OCI-LY3 (cell line): Measurements from ENCODE around the gene CCNJL.

ENCODE experiments used
- H2AFZ ChIP-seq: fragments of 200-600, 300-600 bp; shearing (Covaris generic); 2 replicates; pipeline ENCODE4 v1.6.0; 2014; ENCODE audit warnings: antibody characterized with exemption, low read depth, low read length
- H3K27ac ChIP-seq: fragments of 200-600, 300-600 bp; sonication (generic); 2 replicates; pipeline ENCODE4 v1.5.1; 2014; ENCODE audit warnings: mild to moderate bottlenecking, low read length, moderate library complexity, mixed read lengths
- H3K27me3 ChIP-seq: fragments of 200-600, 300-600 bp; sonication (generic); 2 replicates; pipeline ENCODE4 v1.6.1; 2014; ENCODE audit warnings: low read depth, low read length, mixed read lengths
- H3K36me3 ChIP-seq: fragments of 200-600, 300-600 bp; sonication (generic); replicated peaks from 2 replicates; pipeline ENCODE3; 2014; ENCODE audit warnings: low read depth, low read length, mixed read lengths
- H3K4me1 ChIP-seq: fragments of 300-600, 200-600 bp; sonication (generic); 2 replicates; pipeline ENCODE4 v1.6.1; 2014; ENCODE audit warnings: low read length, mixed read lengths
- H3K4me2 ChIP-seq: fragments of 200-600, 300-600 bp; sonication (generic); 2 replicates; pipeline ENCODE4 v1.6.1; 2014; ENCODE audit warnings: low read length, mixed read lengths
- H3K4me3 ChIP-seq: fragments of 300-600, 200-600 bp; sonication (generic); 2 replicates; pipeline ENCODE4 v1.5.1; 2014; ENCODE audit warnings: antibody characterized with exemption, mild to moderate bottlenecking, low read length, moderate library complexity
- H3K79me2 ChIP-seq: fragments of 300-600, 200-600 bp; shearing (Covaris generic); 2 replicates; pipeline ENCODE4 v1.6.1; 2014; ENCODE audit warnings: mild to moderate bottlenecking, low read length, mixed read lengths
- H3K9ac ChIP-seq: fragments of 300-600, 200-600 bp; shearing (Covaris generic); 2 replicates; pipeline ENCODE4 v1.6.0; 2014; ENCODE audit warnings: mild to moderate bottlenecking, low read length, moderate library complexity
- H3K9me3 ChIP-seq: fragments of 200-600, 300-600 bp; shearing (Covaris generic); 2 replicates; pipeline ENCODE4 v1.6.1; 2014; ENCODE audit warnings: low read length, mixed read lengths; ENCODE audit not compliant: insufficient read depth
- H4K20me1 ChIP-seq: fragments of 200-600, 300-600 bp; sonication (generic); 2 replicates; pipeline ENCODE4 v1.6.1; 2016; ENCODE audit warnings: low read length, mixed read lengths; ENCODE audit not compliant: insufficient read depth
- CTCF ChIP-seq: fragments of 200-600, 300-600 bp; sonication (generic); IDR thresholded peaks from 2 replicates; pipeline ENCODE4 v1.5.1; 2014; ENCODE audit warnings: antibody characterized with exemption, low read length, low read depth
- EZH2phosphoT487 ChIP-seq: fragments of 200-600 bp; shearing (Covaris generic); IDR thresholded peaks from 2 replicates; pipeline ENCODE4 v1.6.1; 2018; ENCODE audit warnings: antibody characterized with exemption, mixed run types, low read depth

Gene CCNJL

GRCh38 chr5:160209917-160210316 lies 102.4 kb downstream of the CCNJL start:
- no peaks in the 10 kb centered on the region for H3K79me2 ChIP-seq
- H3K27ac ChIP-seq, result no peak overlapping the region
- peaks cover 4% of the 10 kb centered on the region; the same call in 1 of the 2 replicates for H3K4me1 ChIP-seq
- H3K27me3 ChIP-seq, result no peaks in the 10 kb centered on the region
- no peak overlapping the region for H3K4me3 ChIP-seq
- no peak overlapping the region for H3K4me2 ChIP-seq
- no peaks in the 10 kb centered on the region for H3K9me3 ChIP-seq
- H2AFZ ChIP-seq, result no peak overlapping the region
- no peak overlapping the region for H3K9ac ChIP-seq
- TF ChIP-seq EZH2phosphoT487 (no peak), CTCF (no peak)
- H3K36me3 ChIP-seq, result no peaks in the 10 kb centered on the region
- no peaks in the 10 kb centered on the region for H4K20me1 ChIP-seq

- Histone ChIP-seq H3K9me3 (no peaks in the 10 kb centered on the region), H3K9ac (no peak overlapping the region), H4K20me1 (no peaks in the 10 kb centered on the region), H3K4me3 (no peak overlapping the region), H3K4me2 (no peak overlapping the region), H3K27me3 (no peaks in the 10 kb centered on the region), H3K27ac (no peak overlapping the region), H3K4me1 (peaks cover 2% of the 10 kb centered on the region; the same call in 1 of the 2 replicates), H2AFZ (no peak overlapping the region), H3K36me3 (no peaks in the 10 kb centered on the region), H3K79me2 (no peaks in the 10 kb centered on the region)
- TF ChIP-seq CTCF (no peak), EZH2phosphoT487 (no peak)
These were observed 105.3 kb downstream of the CCNJL start for GRCh38 chr5:160207061-160207460.
